GM12873 (cell line): ENCODE measurements around the gene VAV2.

Experiments
- TF ChIP-seq, protein P1 (sequence below): IDR thresholded peaks from 2 replicates; pipeline ENCODE4 v1.5.1; 2012; ENCODE audit warnings: low read depth, mild to moderate bottlenecking, moderate library complexity, low read length, control low read depth; ENCODE audit not compliant: insufficient read depth; ENCODE audit errors: missing control alignments

Gene VAV2

DNA sequence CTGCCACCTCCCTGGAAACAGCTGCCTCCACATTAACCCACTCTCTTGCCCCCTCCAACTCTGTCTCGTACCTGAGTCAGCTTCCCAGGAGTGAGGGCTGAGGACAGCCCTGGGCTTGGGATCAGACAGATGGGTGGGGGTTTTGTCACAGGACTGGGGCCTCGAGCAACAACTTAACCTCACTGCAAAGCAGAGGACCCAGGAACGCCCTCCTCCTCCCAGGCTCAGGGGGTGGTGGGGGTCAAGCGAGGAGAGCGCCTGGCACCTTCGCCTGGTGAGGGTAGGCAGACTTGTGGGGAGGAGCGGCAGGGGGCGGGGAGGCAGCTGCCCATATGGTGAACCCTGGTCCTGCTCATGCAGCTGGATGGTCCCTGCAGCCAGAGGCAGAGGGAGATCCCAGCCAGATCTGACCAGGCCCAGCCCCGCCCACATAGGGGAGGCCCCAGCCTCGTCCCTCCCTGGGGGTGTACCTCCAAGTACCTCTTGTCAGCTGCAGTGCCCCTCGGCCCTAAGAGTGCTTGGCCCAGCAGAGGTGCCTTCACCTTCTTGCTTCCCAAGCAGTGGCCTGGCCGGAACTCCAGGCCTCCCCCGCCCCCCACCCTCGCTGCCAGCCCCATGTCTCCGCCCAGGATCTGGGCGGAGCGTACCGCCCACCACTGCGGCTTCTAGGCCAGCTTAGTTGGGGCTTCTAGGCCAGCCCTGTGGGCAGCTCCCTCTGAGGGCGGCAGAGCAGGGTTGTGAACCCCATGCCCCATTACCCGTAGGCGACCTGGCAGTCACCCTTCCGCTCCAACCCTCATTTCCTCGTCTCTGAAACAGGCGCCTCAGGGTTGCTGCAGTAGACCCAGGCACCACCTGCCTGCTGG, 254.1 kb downstream of the VAV2 start, which contains the start of gene SARDH:
TSS of gene SARDH (minus strand) at position 579 of the 866 bp plus-strand sequence. CDS start 4,179 bp downstream, outside the sequence.
- TF ChIP-seq, protein P1, sequence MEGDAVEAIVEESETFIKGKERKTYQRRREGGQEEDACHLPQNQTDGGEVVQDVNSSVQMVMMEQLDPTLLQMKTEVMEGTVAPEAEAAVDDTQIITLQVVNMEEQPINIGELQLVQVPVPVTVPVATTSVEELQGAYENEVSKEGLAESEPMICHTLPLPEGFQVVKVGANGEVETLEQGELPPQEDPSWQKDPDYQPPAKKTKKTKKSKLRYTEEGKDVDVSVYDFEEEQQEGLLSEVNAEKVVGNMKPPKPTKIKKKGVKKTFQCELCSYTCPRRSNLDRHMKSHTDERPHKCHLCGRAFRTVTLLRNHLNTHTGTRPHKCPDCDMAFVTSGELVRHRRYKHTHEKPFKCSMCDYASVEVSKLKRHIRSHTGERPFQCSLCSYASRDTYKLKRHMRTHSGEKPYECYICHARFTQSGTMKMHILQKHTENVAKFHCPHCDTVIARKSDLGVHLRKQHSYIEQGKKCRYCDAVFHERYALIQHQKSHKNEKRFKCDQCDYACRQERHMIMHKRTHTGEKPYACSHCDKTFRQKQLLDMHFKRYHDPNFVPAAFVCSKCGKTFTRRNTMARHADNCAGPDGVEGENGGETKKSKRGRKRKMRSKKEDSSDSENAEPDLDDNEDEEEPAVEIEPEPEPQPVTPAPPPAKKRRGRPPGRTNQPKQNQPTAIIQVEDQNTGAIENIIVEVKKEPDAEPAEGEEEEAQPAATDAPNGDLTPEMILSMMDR: no peak

DNA sequence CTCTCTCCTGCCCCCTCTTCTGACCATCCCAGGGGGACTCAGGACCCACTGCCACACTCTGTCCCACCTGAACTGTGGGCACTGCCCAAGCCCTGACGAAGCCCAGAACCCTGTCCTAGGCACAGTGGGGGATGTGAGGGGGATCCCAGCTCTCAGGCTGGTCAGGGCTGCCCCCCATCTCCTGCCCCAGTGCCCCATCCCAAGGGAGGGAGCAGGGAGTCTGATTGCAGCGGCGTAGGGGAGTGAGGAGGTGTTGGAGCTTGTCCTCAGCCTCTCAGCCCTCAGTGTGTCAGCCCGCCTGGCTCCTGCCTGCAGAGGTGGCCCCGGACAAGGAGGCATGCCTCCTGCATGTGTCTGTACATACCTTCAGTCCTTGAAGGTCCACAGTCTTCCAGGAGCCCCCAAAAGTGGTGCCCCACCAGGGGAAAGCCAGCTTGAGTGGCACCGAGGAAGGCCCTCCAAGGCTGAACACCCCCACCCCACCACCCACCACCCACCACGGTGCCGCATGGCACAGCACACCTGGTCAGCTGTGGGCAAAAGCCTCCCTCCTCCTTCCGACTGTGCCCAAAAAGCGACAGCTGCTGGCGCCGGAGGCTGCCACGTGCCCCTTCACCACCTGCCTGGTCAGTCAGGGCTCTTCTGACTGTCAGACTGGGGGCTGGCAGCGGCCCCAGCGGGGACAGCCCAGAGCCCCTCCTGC, 254.9 kb downstream of the VAV2 start:
- TF ChIP-seq, protein P1: no peak

DNA sequence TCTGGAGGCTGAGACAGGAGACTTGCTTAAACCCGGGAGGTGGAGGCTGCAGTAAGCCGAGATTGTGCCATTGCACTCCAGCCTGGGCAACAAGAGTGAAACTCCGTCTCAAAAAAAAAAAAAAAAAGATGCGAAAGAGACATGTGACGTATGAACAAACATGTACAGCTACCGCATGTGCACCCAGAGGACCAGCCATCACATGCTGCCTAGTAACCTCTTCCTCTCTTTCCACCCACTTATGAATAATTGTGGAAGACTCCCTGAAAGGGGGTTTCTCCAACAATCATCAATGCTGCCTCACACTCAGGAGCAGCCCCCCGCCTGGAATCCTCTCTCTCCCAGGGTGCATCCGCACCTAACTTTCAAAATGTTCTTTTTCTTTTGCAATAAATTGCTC, 256.2 kb downstream of the VAV2 start:
- TF ChIP-seq, protein P1: no peak

DNA sequence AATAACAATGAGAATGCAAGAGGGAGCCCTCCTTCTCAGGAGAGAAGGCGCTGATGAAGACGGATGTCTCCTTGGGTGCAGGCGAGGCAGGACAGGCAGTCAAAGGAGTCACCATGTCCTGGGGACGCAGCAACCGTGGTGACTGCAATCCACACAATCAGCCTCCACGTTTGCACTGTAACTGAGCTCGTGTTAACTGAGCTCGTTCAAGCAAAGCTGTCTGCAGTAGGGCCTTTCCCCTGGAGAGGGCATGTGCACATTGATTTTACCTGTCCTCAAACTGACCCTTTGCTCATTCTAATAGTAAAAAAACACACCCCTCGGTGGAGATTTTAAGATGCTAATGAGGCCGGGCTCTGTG, 256.7 kb downstream of the VAV2 start:
- TF ChIP-seq, protein P1: no peak

DNA sequence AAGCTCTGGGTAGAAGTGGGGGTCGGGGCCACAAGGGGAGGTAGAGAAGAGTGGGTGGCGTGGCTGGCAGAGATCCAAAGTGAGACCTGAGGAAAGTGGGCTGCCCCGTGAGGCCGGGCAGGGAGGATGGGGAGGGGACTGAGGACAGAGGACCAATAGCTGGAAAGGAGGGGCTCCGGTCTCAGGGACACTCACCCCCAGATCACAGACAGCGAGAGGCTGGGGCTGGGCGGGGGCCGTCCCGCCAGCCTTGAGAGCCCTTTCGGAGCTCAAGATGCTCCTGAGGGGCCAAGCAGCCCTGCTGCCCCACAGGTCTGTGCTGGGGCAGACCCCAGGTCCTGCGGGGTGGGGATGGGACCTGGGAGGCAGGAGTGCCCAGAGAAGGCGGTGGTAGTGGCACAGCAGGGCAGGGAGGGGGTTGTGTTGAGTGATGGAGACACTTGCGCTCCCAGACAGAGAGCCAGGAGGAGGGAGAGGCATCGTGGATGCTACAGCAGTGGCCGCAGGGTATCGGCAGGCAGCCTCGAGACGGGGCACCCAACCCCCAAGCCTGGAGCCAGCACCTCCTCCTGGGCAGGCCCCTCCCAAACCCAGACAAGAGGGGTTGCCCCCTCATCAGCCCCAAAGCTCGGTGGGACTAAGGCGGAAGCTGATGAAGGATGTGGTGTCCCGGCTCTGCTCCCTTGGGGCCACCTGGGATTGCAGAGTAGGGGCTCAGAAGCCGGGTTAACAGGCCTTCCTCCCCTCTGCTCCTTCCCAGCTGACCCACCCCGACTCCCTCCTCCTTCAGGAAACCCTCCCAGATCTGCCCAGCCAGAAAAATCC, 257.3 kb downstream of the VAV2 start:
- TF ChIP-seq, protein P1: no peak

DNA sequence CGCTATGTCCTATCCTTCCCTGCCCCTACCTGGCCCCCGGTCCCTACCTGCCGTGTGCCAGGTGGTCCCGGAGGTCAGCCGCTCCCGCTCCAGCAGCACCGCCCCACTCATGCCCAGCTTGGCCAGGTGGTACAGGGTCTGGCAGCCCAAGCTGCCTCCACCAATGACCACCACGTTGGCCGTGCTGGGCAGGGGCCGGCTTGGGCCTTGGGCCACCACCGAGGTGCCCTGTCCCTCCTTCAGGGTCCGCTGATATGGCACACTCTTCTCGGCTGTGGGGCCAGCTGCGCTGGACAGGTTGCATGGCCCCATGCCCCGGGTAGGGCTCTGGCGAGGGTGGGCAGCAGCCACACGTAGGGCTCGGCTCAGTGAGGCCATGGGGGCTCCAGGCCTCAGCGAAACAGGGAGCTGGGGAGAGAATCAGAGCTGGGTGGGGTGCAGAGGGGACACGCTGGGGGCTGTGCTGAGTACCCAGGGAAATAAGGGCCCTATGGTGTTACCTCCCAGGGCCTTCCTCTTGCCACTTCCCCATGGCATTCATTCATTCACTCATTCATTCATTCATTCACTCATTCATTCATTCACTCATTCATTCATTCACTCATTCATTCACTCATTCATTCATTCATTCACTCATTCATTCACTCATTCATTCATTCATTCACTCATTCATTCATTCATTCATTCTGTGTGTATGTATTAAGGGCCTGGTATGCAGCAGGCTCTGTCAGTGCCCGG, 258.2 kb downstream of the VAV2 start:
- TF ChIP-seq, protein P1: no peak
